Astrocyte (in vitro differentiated cells and primary cell): Measurements from ENCODE around the gene COL9A2. TPM values are rescaled to one million over a fixed set of nuclear protein-coding genes. Genes with fewer than 3 reads are reported as not detected.

Experiments
- DNase-seq: peaks from one replicate; pipeline ENCODE4 v3.0.0-alpha.2; 2010; ENCODE audit warnings: low read depth
- FAIRE-seq: peaks from 2 replicates; lab custom pipeline; 2011; peaks lifted over from hg19 to GRCh38; lab: Jason Lieb, UNC
- H2AFZ ChIP-seq: 2 replicates; pipeline ENCODE4 v1.6.0; 2012; ENCODE audit warnings: low read depth, low read length, inconsistent platforms
- H3K27ac ChIP-seq: 2 replicates; pipeline ENCODE4 v1.5.1; 2011; ENCODE audit warnings: low read depth, low read length, inconsistent platforms
- H3K27me3 ChIP-seq: 2 replicates; pipeline ENCODE4 v1.6.0; 2011; ENCODE audit warnings: low read length, inconsistent platforms; ENCODE audit not compliant: insufficient read depth
- H3K36me3 ChIP-seq: 2 replicates; pipeline ENCODE4 v1.5.1; 2011; ENCODE audit warnings: low read length, inconsistent platforms; ENCODE audit not compliant: insufficient read depth
- H3K4me1 ChIP-seq: 2 replicates; pipeline ENCODE4 v1.5.1; 2011; ENCODE audit warnings: low read length, inconsistent platforms; ENCODE audit not compliant: insufficient read depth
- H3K4me2 ChIP-seq: 2 replicates; pipeline ENCODE4 v1.6.0; 2012; ENCODE audit warnings: low read length, inconsistent platforms
- H3K4me3 ChIP-seq: 2 replicates; pipeline ENCODE4 v1.5.1; 2011; ENCODE audit warnings: low read depth, mild to moderate bottlenecking, low read length, inconsistent platforms; ENCODE audit not compliant: insufficient read depth
- H3K79me2 ChIP-seq: 2 replicates; pipeline ENCODE4 v1.6.0; 2012; ENCODE audit warnings: mild to moderate bottlenecking, low read length, inconsistent platforms; ENCODE audit not compliant: insufficient read depth
- H3K9ac ChIP-seq: 2 replicates; pipeline ENCODE4 v1.6.0; 2012; ENCODE audit warnings: mild to moderate bottlenecking, low read length, inconsistent platforms
- H3K9me3 ChIP-seq: 2 replicates; pipeline ENCODE4 v1.5.1; 2012; ENCODE audit warnings: low read depth, mild to moderate bottlenecking, low read length, inconsistent platforms; ENCODE audit not compliant: insufficient read depth
- H4K20me1 ChIP-seq: 2 replicates; pipeline ENCODE4 v1.6.0; 2012; ENCODE audit warnings: low read length, inconsistent platforms; ENCODE audit not compliant: insufficient read depth
- H3K27ac Mint-ChIP-seq: one replicate; pipeline ENCODE4 v1.8.0; 2021; ENCODE audit warnings: mild to moderate bottlenecking, mixed read lengths; ENCODE audit not compliant: unreplicated experiment
- H3K27me3 Mint-ChIP-seq: one replicate; pipeline ENCODE4 v1.8.0; 2021; ENCODE audit warnings: low read depth, mixed read lengths; ENCODE audit not compliant: unreplicated experiment
- H3K36me3 Mint-ChIP-seq: one replicate; pipeline ENCODE4 v1.8.0; 2021; ENCODE audit warnings: low read depth, mixed read lengths; ENCODE audit not compliant: unreplicated experiment
- H3K4me1 Mint-ChIP-seq: one replicate; pipeline ENCODE4 v1.8.0; 2021; ENCODE audit warnings: low read depth, mixed read lengths; ENCODE audit not compliant: unreplicated experiment
- H3K4me3 Mint-ChIP-seq: one replicate; pipeline ENCODE4 v1.8.0; 2021; ENCODE audit warnings: mild to moderate bottlenecking, moderate library complexity, mixed read lengths; ENCODE audit not compliant: unreplicated experiment
- H3K9me3 Mint-ChIP-seq: one replicate; pipeline ENCODE4 v1.8.0; 2021; ENCODE audit warnings: mild to moderate bottlenecking, mixed read lengths; ENCODE audit not compliant: unreplicated experiment
- CTCF ChIP-seq: IDR thresholded peaks from 2 replicates; pipeline ENCODE4 v1.5.1; 2011; ENCODE audit warnings: low read depth, mild to moderate bottlenecking, inconsistent platforms, low read length, moderate library complexity; ENCODE audit not compliant: insufficient read depth
- EZH2 ChIP-seq: IDR thresholded peaks from 2 replicates; pipeline ENCODE4 v1.6.1; 2012; ENCODE audit warnings: mild to moderate bottlenecking, low read length, inconsistent platforms; ENCODE audit not compliant: insufficient read depth
- total RNA-seq: library from RNA; stranded (reverse); gene quantifications from 2 replicates; pipeline ENCODE4 v1.2.1, GENCODE V29; 2021

COL9A2 gene
- total RNA-seq, 1 donor from 2014 or later: 2.1 TPM

GRCh38 chr1:40310983-40311642 lies 6.0 kb downstream of the COL9A2 start:
- Histone ChIP-seq H3K9ac (no peak overlapping the region), H3K4me2 (no peak overlapping the region), H2AFZ (no peak overlapping the region), H3K27ac (no peak overlapping the region), H3K4me3 (no peak overlapping the region), H3K27me3 (peaks cover 5% of the 10 kb centered on the region), H3K9me3 (no peaks in the 10 kb centered on the region), H4K20me1 (no peaks in the 10 kb centered on the region), H3K79me2 (no peaks in the 10 kb centered on the region), H3K36me3 (no peaks in the 10 kb centered on the region), H3K4me1 (peaks cover 15% of the 10 kb centered on the region)
- Mint-ChIP-seq H3K27ac (peak overlapping the region; percentile 62), H3K4me1 (peaks cover 15% of the 10 kb centered on the region), H3K36me3 (peaks cover 3% of the 10 kb centered on the region), H3K9me3 (no peaks in the 10 kb centered on the region), H3K4me3 (no peak overlapping the region), H3K27me3 (peaks cover 13% of the 10 kb centered on the region)
- DNase-seq: no peak
- FAIRE-seq: no peak
- TF ChIP-seq EZH2 (no peak), CTCF (no peak)

- H4K20me1 ChIP-seq: no peaks in the 10 kb centered on the region
- no peak overlapping the region for H2AFZ ChIP-seq
- Mint-ChIP-seq H3K4me1 (peaks cover 15% of the 10 kb centered on the region), H3K4me3 (no peak overlapping the region), H3K9me3 (no peaks in the 10 kb centered on the region), H3K36me3 (peaks cover 3% of the 10 kb centered on the region), H3K27ac (no peak overlapping the region), H3K27me3 (peaks cover 8% of the 10 kb centered on the region)
- H3K27ac ChIP-seq: no peak overlapping the region
- FAIRE-seq: no peak
- peaks cover 8% of the 10 kb centered on the region for H3K4me1 ChIP-seq
- H3K9ac ChIP-seq: no peak overlapping the region
- H3K4me3 ChIP-seq: no peak overlapping the region
- no peaks in the 10 kb centered on the region for H3K79me2 ChIP-seq
- H3K9me3 ChIP-seq: no peaks in the 10 kb centered on the region
- no peak for DNase-seq
- H3K27me3 ChIP-seq: no peaks in the 10 kb centered on the region
- no peaks in the 10 kb centered on the region for H3K36me3 ChIP-seq
- H3K4me2 ChIP-seq: no peak overlapping the region
- TF ChIP-seq EZH2: no peak
- no peak for TF ChIP-seq CTCF
Measured at GRCh38 chr1:40310129-40310461, 7.0 kb downstream of the COL9A2 start.

- Histone ChIP-seq H3K4me3 (no peak overlapping the region), H2AFZ (peak overlapping the region; percentile 37), H3K4me2 (no peak overlapping the region), H3K27me3 (no peaks in the 10 kb centered on the region), H3K79me2 (no peaks in the 10 kb centered on the region), H4K20me1 (no peaks in the 10 kb centered on the region), H3K27ac (no peak overlapping the region), H3K4me1 (peaks cover 2% of the 10 kb centered on the region), H3K9ac (no peak overlapping the region), H3K36me3 (no peaks in the 10 kb centered on the region), H3K9me3 (no peaks in the 10 kb centered on the region)
- peaks cover 8% of the 10 kb centered on the region for H3K27me3 Mint-ChIP-seq
- peaks cover 3% of the 10 kb centered on the region for H3K36me3 Mint-ChIP-seq
- H3K4me1 Mint-ChIP-seq: peaks cover 13% of the 10 kb centered on the region
- no peak overlapping the region for H3K27ac Mint-ChIP-seq
- H3K4me3 Mint-ChIP-seq: no peak overlapping the region
- no peak for FAIRE-seq
- no peaks in the 10 kb centered on the region for H3K9me3 Mint-ChIP-seq
- peak; percentile 76 for DNase-seq
- TF ChIP-seq EZH2 (no peak), CTCF (no peak)
Measured at GRCh38 chr1:40309374-40310128, 7.5 kb downstream of the COL9A2 start.
